Posterior cingulate gyrus (tissue), 11 donors: ENCODE results near the gene ZFHX3.

Experiments
- DNase-seq, 10 donors: peaks; one replicate each; pipeline versions ENCODE4 v3.0.0 to v3.0.0-alpha.2; 2020 to 2021; ENCODE audit warnings: mixed read lengths in 3 of 10
- intact Hi-C: fragments of 100-400 bp; cut with DNase I; formaldehyde crosslinking; loops from one replicate; pipeline ENCODE4 v1.15.1; 2023

The ZFHX3 gene

DNA sequence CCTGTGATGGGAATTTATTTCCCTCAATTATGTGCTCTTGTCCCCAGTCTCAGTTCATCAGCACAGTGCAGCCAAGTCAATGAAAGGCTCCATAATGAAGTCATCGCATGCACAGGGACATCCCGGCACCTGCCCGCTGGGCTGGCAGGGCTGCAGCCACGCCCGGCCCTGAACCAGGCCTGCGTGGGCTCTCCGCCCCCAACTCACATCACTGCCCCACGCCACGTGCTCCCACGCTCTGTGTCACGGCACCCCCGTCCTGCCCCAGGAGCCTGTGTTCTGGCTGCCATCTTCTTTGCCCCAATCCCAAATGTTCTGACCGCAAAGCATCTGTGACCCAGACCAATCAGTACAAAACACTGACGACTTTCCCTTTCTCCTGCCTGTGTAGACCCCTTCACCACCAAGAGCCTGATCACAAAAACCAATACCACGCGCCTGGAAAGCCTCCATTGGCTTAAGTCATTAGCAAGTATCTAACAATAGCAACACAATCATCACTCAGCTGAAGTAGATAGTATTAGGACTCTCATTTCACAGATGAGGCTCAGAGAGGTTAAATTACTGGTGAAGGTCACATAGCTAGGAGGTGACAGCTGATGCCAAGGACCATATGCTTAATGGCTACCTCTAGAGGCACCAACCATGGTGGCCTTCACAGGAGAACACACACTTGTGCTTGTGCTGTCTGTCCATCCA, 202.5 kb downstream of the ZFHX3 start:
- intact Hi-C loops = no loop called here
- no peak for DNase-seq

- intact Hi-C loops = no loop called here
- DNase-seq = no peak
Measured at GRCh38 chr16:72844225-72844920, 203.6 kb downstream of the ZFHX3 start.

DNA sequence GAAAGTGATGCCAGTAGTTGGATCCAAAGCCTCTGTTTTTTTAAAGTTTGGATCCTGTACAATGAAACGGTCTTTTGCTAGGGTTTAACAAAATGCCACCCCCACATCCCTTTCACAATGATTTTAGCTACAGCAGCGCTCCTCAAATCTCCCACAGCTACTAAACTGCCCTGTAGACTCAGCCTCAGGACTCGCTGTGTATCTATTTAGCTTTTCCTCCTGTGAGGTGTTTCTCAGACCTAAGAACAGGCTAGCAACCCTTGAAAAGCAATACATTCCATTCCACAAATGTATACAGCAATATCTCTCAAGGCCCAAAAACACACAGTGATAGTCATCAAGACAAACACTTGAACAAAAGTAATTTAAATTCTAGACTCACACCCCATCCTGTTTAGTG, 206.4 kb downstream of the ZFHX3 start:
- no peak for DNase-seq
- intact Hi-C loops = no loop called here

DNA sequence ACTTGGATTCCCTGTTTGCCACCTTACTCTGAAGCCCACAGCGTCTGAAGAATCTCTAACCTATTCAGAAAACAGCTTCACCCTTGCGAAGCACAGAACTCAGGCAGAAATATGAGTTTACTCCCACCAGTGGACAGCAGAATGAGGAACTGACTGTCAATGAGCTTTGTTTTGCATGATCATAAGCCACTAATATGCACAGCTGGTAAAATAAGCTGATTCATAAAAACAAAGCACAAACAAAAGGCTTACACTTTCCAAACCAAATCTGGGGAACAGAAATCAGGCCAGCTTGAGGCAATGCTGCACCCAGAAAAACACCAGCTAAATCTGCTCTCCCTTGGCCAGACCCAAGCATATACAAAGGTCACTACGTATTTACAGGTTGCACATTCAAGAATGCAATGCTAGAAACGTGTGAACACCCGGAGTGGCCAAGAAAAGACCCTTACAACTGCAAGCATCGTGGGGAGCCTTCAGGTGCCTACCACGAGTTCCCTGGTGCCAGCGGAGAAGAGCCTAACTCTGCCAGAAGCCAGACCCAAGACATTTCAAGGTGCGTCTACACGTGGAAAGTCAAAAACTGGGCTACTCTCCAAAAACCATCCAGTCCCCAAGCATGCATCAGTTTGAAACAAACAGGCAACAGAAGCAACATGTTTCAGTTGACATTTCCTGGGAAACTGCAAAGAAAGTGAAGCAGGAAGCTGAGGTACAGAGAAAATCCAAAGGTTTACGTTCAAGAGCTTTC, 207.1 kb downstream of the ZFHX3 start:
- intact Hi-C loops = no loop called here
- no peak for DNase-seq

DNA sequence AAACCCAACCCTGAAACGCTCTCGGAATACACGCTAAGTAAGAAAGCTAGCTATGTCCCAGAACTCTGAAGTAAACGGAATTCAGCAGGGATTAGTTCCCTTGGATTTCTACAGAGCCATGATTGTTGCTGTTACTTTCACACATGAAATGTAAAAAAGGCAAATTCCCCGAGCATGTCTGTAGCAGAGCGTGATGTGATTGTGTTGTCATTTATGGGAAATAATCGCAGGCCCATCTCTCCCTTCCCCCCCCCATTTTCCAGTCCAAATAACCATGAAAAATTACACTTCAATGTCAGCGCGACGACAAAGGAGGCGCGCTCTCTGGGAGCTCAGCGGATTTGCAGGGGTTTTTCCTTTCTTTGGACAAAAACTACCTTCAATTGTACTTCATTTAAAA, 209.0 kb downstream of the ZFHX3 start:
- no peak for DNase-seq

DNA sequence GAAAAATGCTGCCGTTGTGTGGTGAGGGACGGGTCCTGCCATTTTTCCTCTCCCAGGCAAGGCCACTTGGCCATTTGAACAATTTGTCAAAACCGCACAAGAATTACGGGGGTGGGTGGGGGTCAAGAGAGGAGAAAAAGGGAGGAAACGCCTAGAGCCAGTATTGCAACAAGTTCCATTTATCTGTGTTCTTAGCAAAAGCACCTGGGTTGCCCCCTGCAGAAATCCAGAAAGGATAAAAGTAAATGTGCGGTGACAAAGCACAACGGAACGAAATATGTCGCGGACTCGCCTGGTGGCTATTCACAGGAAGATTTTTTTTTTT, 209.4 kb downstream of the ZFHX3 start:
- intact Hi-C loops = loop anchor here (10.0 kb wide), 1 partner anchor 206 kb away; the partner anchor contains the start of gene ZFHX3
- no peak for DNase-seq

More for the DNA sequence above, 209.0 kb downstream of the ZFHX3 start:
- intact Hi-C loops = loop anchor here (10.0 kb wide), 1 partner anchor 206 kb away; the partner anchor contains the start of gene ZFHX3

DNA sequence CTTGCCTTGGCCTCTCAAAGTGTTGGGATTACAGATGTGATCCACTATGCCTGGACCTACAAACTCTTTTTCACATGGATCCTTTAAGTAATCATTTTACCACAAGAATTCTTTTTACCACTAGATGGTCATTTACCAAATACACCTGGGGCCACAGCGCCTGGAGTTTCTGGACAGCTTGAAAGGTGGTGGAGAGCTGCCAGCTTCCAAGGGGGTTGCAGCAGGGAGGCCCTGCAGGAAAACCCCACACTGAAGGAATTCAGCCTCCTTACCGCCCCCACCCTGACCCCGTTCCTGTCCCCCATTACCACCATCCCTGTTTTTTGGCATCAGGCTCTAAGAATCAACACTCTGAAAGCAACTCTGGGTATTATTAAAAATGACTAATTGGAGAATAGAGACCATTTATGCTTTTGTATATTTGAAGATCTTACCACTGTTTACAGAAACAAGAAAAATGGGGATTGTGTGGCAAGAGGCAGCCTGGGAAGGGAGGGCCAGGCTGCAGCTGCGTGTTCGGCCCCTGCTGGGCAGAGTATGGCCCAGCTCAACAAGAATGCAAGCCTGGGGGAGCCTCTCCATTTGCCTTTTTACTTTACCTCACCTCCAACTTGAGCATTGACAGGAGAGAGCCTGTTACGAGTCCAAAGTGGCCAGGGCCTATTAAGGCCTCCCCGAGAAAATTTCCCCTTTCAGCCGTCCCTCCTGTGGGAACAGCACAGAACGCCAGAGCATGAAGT, 209.9 kb downstream of the ZFHX3 start:
- intact Hi-C loops = loop anchor here (10.0 kb wide), 1 partner anchor 207 kb away; the partner anchor contains the start of gene ZFHX3
- DNase-seq = peak in 1 of 10 donors; percentile 32

DNA sequence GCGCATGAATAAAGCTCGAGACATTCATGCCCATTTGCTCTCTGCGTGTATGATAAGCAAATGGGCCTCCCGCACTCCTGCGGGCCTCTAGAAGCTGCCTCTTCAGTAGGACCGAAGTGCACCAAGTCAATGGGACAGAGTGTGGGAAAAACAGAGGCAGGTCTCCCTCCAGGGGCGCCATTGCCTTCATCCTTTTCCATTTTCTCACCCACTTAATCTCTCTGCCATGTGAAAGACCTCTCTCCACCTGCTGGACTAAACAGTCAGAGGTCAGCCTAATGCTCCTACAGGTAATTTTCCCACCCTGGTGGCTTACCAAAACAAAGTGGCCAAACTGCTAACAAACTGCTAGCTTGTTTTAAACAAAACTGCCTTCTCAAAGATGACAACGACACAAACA, 210.9 kb downstream of the ZFHX3 start:
- DNase-seq = peak in 1 of 10 donors; percentile 54
- intact Hi-C loops = loop anchor here (10.0 kb wide), 1 partner anchor 208 kb away; the partner anchor contains the start of gene ZFHX3

DNA sequence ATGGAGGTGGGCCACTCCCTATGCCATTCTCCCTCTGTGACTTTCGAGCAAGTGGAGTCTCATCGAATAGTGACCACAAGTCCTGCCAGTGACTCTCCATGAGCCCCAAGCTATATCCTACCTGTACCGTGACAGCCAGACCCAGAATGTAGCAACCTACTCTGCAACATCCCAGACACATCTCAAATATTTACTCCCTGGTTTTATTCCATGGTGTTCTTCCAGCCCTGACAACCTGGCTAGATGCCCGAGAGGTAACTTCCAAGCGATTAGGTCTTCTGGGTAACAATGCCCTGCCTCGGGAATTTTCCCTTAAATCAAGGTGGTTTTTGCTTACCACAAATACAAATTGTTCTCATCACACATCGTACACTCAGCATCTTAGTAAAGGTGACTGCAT, 211.7 kb downstream of the ZFHX3 start:
- no peak for DNase-seq
- intact Hi-C loops = loop anchor here (10.0 kb wide), 1 partner anchor 209 kb away; the partner anchor contains the start of gene ZFHX3

DNA sequence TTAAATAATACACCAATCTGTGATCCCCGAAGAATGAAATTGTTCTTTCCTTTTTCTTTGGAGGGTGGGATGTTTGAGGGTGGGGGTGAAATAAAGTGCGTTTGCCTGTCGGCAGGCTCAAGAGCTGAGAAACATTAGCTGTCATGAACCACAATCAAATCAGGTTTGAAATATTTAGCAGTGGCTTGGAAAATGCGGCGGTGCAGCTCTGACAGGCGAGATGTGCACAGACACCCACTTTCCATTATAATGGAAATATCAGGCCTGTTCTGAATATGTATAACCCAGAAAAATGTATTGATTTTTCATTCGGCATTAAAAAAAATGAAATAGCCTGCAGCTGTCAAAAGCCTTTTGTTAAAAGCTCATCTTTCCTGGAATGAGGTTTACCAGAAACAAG, 212.8 kb downstream of the ZFHX3 start:
- no peak for DNase-seq
- intact Hi-C loops = loop anchor here (10.0 kb wide), 1 partner anchor 210 kb away; the partner anchor contains the start of gene ZFHX3

GRCh38 chr16:72834499-72834898, 213.4 kb downstream of the ZFHX3 start:
- DNase-seq = no peak
- intact Hi-C loops = loop anchor here (5.0 to 10.0 kb wide), 3 partner anchors 128 to 363 kb away; partner anchors contain the start of gene ZFHX3

GRCh38 chr16:72833969-72834368, 214.0 kb downstream of the ZFHX3 start:
- intact Hi-C loops = loop anchor here (5.0 to 10.0 kb wide), 3 partner anchors 128 to 363 kb away; partner anchors contain the start of gene ZFHX3
- DNase-seq = peak in 1 of 10 donors; percentile 32

DNA sequence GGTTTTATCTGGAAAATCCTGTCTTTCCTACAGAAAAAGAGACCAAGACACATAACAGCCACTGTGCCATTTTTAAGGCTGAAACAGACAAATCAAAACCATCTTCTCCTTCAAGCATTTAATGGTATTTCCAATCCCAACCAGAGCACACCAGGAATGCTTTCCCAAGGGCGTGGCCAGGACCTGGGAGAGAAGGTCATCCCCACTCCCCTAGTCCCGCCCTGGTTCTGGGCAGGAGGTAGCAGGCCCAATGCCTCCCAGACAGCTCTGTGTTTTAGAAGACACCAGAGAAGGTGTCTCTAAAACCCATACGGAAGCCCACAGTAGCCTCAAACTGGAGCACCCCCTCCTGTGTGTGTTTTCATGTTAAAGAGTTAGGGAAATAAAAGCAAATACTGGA, 214.4 kb downstream of the ZFHX3 start:
- DNase-seq = peak in 1 of 10 donors; percentile 34
- intact Hi-C loops = loop anchor here (5.0 to 10.0 kb wide), 3 partner anchors 129 to 364 kb away; partner anchors contain the start of gene ZFHX3

GRCh38 chr16:72832621-72833248, 215.2 kb downstream of the ZFHX3 start:
- peak; percentile 62 to 96 (median 86) for DNase-seq
- intact Hi-C loops = loop anchor here (5.0 to 10.0 kb wide), 3 partner anchors 130 to 365 kb away; partner anchors contain the start of gene ZFHX3

- peak in 1 of 10 donors; percentile 7 for DNase-seq
- intact Hi-C loops = loop anchor here (5.0 to 10.0 kb wide), 3 partner anchors 132 to 367 kb away; partner anchors contain the start of gene ZFHX3
Measured at GRCh38 chr16:72829846-72830775, 217.8 kb downstream of the ZFHX3 start.

DNA sequence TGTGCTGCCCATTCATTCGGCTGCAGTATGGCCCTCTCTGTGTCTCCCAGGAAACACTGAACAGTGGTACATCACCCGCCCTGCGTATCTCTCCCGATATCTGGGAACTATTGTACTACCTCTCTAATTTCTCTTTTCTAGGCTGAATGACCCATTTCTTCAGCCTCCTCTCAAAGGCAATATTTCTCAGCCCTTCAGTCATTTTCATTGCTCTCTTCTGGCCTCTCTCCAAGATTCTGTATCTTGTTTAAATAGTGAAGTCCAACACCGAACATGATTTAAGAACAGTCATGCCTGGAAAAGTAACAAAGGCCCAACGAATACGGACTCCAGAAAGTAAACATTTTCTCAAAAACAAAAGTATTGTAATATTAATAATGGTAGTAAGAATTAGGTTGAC, 220.1 kb downstream of the ZFHX3 start:
- intact Hi-C loops = no loop called here
- DNase-seq = no peak

- intact Hi-C loops = no loop called here
- no peak for DNase-seq
Measured at GRCh38 chr16:72825912-72826621, 221.9 kb downstream of the ZFHX3 start.

GRCh38 chr16:72824761-72825160, 223.2 kb downstream of the ZFHX3 start:
- intact Hi-C loops = no loop called here
- DNase-seq = no peak
